NT2/D1 (cell line): ENCODE results near the gene CTNNA3.

Source experiments
- SUZ12 ChIP-seq: IDR thresholded peaks from 2 replicates; pipeline ENCODE4 v1.6.1; 2011; ENCODE audit not compliant: insufficient read length, insufficient read depth; ENCODE audit errors: extremely low read depth
- YY1 ChIP-seq: IDR thresholded peaks from 2 replicates; pipeline ENCODE4 v1.6.1; 2011; ENCODE audit not compliant: insufficient read length, insufficient read depth
- ZNF274 ChIP-seq: IDR thresholded peaks from 2 replicates; pipeline ENCODE4 v1.6.1; 2011; ENCODE audit warnings: mild to moderate bottlenecking, low read depth, low read length

DNA sequence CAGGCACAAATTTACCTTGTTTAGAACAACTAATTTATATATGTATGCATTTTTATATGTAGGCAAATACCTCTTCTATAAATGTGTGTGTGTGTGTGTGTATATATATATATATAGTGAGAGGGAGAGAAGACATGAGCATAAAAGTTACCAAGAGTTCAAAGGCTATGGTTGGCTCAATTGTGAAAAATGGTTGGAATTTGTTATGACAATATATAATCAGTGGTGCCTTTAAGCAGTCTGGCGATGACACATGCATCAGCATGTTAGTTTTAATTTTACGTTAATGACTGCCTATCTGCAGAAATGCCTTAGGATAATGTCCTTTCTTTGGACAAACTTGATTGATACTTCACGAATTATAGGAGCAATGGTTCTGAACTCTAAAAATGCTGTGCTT, 1750.9 kb downstream of the CTNNA3 start:
- TF ChIP-seq ZNF274: no peak
- no peak for TF ChIP-seq SUZ12
- no peak for TF ChIP-seq YY1
